Neural progenitor cell (in vitro differentiated cells): ENCODE results near the gene GLI1.

Experiments
- EZH2 ChIP-seq: fragments of 200-600 bp; sonication (generic); IDR thresholded peaks from 2 replicates; pipeline ENCODE4 v1.6.1; 2017; ENCODE audit warnings: antibody characterized with exemption, mild to moderate bottlenecking, moderate library complexity
- EZH2phosphoT487 ChIP-seq: fragments of 200-600 bp; sonication (generic); IDR thresholded peaks from 2 replicates; pipeline ENCODE4 v1.6.1; 2017; ENCODE audit warnings: antibody characterized with exemption
- TF ChIP-seq, protein P1 (sequence below): fragments of 200-600 bp; sonication (generic); IDR thresholded peaks from 2 replicates; pipeline ENCODE4 v1.5.1; 2017; ENCODE audit warnings: antibody characterized with exemption, mild to moderate bottlenecking

DNA sequence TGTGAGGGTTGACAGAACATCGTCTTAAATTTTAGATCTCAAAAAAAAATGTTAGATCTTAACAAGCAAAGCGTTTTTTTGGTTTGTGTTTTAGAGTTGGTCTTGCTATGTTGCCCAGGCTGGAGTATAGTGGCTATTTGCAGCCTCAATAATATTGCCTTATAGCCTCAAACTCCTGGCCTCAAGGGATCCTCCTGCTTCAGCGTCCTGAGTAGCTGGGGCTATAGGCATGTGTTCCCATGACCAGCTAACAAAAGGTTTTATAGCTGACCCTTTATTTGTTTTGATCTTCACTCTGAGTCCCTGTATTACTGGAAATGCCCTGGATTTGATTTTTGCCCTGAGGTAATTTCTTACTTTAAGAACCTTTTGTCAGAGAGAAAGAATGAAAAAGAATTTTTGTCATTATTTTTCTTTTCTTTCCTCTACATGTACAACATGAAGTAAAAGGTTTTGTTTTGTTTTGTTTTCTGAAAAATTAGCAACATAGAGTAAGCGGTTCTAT lies 19.8 kb upstream of the GLI1 start:
- TF ChIP-seq, protein P1, sequence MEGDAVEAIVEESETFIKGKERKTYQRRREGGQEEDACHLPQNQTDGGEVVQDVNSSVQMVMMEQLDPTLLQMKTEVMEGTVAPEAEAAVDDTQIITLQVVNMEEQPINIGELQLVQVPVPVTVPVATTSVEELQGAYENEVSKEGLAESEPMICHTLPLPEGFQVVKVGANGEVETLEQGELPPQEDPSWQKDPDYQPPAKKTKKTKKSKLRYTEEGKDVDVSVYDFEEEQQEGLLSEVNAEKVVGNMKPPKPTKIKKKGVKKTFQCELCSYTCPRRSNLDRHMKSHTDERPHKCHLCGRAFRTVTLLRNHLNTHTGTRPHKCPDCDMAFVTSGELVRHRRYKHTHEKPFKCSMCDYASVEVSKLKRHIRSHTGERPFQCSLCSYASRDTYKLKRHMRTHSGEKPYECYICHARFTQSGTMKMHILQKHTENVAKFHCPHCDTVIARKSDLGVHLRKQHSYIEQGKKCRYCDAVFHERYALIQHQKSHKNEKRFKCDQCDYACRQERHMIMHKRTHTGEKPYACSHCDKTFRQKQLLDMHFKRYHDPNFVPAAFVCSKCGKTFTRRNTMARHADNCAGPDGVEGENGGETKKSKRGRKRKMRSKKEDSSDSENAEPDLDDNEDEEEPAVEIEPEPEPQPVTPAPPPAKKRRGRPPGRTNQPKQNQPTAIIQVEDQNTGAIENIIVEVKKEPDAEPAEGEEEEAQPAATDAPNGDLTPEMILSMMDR: no peak
- TF ChIP-seq EZH2 (no peak), EZH2phosphoT487 (no peak)
